ENCODE measurements around the gene RENBP.

The RENBP gene

DNA sequence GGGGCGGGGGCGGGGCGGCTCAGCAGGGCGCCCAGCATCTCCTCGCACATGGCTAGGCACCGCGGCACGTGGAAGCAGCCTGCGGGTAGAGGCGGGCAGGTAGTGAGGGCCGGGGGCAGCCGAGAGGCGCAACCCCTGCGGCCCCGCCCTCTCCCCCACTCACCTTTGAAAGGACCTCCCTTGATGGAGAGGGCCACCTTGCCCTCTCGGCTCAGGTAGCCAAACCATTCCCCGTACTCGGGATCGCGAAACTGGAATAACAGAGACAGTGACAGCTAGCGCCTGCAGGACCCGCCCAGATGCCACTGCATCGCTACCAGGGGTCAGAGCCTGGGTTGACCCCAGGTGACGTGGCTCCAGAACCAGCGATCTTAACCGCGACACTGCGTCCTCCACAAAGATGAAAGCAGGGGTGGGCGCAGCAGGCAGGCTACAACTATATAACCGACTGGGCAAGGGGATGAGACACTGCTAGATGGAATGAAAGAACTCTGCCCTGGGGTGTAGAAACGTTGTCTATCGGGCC is 9.1 kb downstream of the RENBP start:
- TF ChIP-seq, protein P1, sequence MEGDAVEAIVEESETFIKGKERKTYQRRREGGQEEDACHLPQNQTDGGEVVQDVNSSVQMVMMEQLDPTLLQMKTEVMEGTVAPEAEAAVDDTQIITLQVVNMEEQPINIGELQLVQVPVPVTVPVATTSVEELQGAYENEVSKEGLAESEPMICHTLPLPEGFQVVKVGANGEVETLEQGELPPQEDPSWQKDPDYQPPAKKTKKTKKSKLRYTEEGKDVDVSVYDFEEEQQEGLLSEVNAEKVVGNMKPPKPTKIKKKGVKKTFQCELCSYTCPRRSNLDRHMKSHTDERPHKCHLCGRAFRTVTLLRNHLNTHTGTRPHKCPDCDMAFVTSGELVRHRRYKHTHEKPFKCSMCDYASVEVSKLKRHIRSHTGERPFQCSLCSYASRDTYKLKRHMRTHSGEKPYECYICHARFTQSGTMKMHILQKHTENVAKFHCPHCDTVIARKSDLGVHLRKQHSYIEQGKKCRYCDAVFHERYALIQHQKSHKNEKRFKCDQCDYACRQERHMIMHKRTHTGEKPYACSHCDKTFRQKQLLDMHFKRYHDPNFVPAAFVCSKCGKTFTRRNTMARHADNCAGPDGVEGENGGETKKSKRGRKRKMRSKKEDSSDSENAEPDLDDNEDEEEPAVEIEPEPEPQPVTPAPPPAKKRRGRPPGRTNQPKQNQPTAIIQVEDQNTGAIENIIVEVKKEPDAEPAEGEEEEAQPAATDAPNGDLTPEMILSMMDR (IDR thresholded peaks at IDR 0.05; ENCODE audit: borderline replicate concordance, control extremely low read depth, extremely low read depth, insufficient read depth, missing control alignments): no peak
- no peak for DNase-seq (ENCODE audit: low spot score)
- in situ Hi-C loops (cut with MboI; ENCODE audit: low sequenced_read_pairs, unreplicated experiment): no loop called here

DNA sequence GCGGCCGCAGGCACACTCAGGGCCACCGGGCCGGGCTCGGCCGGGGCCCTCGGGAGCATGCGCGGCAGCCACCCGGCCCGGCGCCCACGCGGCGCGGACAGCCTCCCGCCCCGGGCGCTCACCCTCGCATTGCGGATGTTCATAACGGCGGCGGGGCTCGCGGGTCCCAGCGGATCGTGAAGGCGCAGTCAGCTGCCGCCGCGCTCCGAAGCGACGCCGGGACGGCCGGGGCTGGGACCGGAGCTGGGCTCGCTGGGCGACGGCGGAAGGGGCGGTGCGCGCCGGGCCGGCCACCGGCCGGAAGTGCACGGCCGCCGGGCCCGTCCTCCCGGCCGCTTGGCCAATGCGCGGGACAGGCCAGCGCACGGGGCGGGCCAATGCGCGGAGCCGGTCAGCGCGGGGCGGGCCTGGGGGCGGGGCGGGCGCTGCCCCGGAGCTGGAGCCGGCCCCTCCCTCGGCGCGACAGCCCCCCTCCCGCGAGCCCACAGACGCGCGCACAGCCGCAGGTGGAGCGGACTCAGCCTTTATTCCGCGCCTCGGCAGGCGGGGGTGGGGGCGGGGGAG is 9.6 kb downstream of the RENBP start, which contains the start of gene NAA10:
TSS of gene NAA10 (minus strand) at position 276 of the 564 bp plus-strand sequence. CDS start at position 143, 133 bp downstream.
- in situ Hi-C loops (cut with MboI; ENCODE audit: low sequenced_read_pairs, unreplicated experiment): no loop called here
- peak; percentile 94 for DNase-seq (ENCODE audit: low spot score)
- TF ChIP-seq, protein P1 (IDR thresholded peaks at IDR 0.05; ENCODE audit: borderline replicate concordance, control extremely low read depth, extremely low read depth, insufficient read depth, missing control alignments): no peak

DNA sequence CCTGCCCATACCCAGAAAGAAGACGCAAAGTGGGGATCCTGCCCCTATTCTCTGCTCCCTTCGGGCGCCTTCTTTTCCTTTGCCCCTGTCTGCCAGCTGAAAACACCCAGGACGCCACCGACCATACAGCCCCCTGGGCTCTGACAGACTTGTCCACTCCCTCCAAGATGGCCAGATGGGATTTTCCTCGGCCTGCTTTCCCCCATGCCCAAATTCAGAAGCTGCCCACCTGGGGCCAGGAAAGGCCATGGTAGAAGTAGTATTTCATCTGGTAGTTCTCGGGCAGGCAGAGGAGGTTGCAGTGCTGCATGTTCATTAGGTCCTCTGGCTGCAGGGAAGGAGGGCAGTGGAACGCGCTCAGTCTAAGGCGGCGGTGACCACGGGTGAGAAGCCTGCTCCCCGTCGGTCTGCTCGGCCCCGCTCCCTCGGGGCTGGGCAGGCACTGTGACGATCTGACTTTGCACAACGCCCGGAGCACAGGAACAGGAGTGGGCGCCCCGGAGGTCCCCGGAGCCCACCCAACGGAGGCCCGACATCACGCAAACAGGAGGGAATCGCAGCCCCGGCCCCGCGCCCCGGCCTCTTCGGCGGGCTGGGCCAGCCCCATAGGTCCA is 10.2 kb downstream of the RENBP start:
- TF ChIP-seq, protein P1 (IDR thresholded peaks at IDR 0.05; ENCODE audit: borderline replicate concordance, control extremely low read depth, extremely low read depth, insufficient read depth, missing control alignments): no peak

DNA sequence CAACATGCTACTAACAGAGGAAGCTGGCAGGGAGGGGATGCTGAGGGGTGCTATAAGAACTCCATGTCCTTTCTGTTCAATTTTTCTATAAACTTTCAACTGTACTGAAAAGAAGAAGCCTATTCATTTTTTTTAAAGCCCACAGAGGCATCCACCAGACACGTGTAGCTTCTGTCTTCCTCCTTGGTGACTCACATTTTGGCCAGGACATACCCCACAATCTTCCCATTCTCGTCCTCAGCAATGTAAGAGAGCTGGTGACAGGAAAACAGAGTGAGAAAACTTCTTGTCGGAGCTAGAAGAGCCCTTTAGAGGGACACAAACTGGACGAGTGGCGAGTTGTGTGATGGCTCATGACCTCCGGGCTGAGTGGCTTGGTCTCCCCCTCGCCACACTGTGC is 10.7 kb downstream of the RENBP start:
- no peak for DNase-seq (ENCODE audit: low spot score)
- TF ChIP-seq, protein P1 (IDR thresholded peaks at IDR 0.05; ENCODE audit: borderline replicate concordance, control extremely low read depth, extremely low read depth, insufficient read depth, missing control alignments): no peak
- in situ Hi-C loops (cut with MboI; ENCODE audit: low sequenced_read_pairs, unreplicated experiment): no loop called here

More for the DNA sequence above, 10.2 kb downstream of the RENBP start:
- in situ Hi-C loops (cut with MboI; ENCODE audit: low sequenced_read_pairs, unreplicated experiment): no loop called here
- no peak for DNase-seq (ENCODE audit: low spot score)

DNA sequence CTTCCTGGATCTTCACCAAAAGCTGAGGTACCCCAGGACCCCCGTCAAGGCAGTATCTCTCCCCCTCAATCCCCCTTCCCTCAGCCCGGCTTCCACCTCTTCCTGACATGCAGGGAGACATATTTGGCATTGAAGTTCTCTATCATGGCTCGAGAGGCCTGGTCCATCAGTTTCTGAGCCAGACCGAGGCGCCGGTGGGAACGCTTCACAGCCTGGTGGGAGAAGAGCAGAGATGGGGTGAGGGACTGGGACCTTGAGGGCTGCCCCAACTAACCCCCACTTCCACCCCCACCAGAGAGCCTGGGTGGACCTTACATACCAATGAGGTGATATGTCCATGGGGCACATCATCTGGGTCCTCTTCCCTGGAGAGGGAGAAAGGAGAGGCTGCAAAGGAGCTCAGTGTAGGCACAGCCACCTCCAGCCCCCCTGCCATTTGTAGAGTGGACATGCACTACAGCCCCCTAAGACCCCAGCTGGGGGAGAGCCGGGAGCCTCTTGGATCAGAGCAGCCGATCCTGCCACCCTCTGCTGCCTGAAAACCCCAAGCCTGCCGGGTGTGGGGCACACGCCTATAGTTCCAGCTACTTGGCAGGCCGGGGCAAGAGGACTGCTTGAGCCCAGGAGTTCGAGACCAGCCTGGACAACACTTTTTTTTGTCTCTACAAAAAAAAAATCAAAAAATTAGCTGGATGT is 12.1 kb downstream of the RENBP start:
- TF ChIP-seq, protein P1 (IDR thresholded peaks at IDR 0.05; ENCODE audit: borderline replicate concordance, control extremely low read depth, extremely low read depth, insufficient read depth, missing control alignments): no peak

DNA sequence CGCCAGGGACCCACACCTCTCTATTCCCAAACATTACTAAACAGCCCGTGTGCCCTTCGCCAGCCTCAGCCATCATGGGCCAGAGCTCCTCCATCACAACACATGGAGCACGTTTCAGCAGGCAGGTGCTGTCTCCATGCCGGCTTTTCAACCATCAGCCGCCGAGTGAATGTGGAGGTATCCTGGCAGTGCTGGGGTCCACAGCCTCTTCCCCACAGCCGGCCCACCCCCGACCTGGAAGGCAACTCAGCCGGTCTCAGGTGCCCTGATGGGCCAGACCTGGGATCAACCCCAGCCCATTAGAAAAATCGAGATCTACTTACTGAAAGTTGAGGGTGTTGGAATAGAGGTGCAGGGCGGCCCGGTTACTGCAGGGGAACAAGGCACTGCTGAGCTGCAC is 12.7 kb downstream of the RENBP start:
- no peak for DNase-seq (ENCODE audit: low spot score)
- in situ Hi-C loops (cut with MboI; ENCODE audit: low sequenced_read_pairs, unreplicated experiment): no loop called here
- TF ChIP-seq, protein P1 (IDR thresholded peaks at IDR 0.05; ENCODE audit: borderline replicate concordance, control extremely low read depth, extremely low read depth, insufficient read depth, missing control alignments): no peak

More for the DNA sequence above, 12.1 kb downstream of the RENBP start:
- in situ Hi-C loops (cut with MboI; ENCODE audit: low sequenced_read_pairs, unreplicated experiment): no loop called here
- no peak for DNase-seq (ENCODE audit: low spot score)
